Mammary epithelial cell (primary cell): ENCODE results near the gene TMCC1.

Experiments
- CTCF ChIP-seq, 2 donors: IDR thresholded peaks in 1 of 2; conservative IDR thresholded peaks in 1 of 2; 2 replicates each; pipeline ENCODE4 v1.5.1; 2011 to 2012; ENCODE audit warnings: inconsistent platforms in 2 of 2, low read length in 2 of 2, mild to moderate bottlenecking in 2 of 2, control low read depth in 1 of 2, low read depth in 1 of 2; ENCODE audit not compliant: insufficient read depth in 1 of 2; ENCODE audit errors: extremely low read depth in 1 of 2
- EZH2 ChIP-seq: IDR thresholded peaks from 2 replicates; pipeline ENCODE4 v1.6.1; 2012; ENCODE audit warnings: low read length, inconsistent platforms, borderline replicate concordance

DNA sequence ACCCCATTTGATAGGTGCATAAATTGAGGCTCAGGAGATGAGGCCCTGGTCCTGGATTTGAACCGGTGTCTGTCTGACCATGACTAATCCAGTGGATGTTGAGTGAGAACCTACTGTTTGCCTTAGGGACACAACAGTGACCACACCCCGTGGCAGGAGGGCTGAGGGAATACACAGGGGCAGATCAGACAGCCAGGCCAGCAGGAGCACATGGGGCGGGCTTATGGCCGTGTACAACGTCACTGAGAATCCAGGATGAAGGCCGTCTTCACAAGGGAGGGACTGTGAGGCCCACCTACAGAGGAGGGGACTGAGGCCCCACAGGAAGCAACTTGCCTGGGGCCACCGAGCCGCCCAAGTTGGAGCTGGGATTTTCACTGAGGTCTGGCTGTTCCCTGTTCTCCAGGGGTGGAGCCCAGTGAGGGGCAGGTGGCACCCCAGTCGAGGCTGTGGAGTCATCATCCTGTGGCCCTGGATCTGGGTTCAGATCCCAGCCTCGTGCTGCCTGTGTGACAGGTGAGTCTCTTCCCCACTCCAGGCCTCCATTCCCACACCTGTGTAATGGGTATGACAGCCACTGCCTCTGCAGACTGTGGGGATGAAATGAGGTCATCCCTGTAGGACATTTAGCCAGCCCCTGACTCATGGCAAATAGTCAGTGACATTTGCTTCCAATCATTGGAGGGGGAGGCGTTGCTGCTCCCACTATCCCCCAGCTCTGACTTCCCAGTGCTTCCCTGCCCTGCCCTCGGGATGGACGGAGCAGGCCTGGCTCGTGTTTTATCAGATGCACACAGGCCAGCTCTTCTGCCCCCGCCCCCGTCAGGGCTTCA lies 280.8 kb downstream of the TMCC1 start:
- TF ChIP-seq CTCF (conservative IDR thresholded peaks at IDR 0.05 in 1 of 2, IDR thresholded peaks at IDR 0.05 in 1 of 2; ENCODE audit: extremely low read depth in 1 of 2, insufficient read depth in 1 of 2, low read depth in 1 of 2, low read length in 2 of 2), result no peak
- TF ChIP-seq EZH2, result no peak
